Endometrial microvascular endothelial cells (primary cell): ENCODE results near the gene WDR48. TPM values are rescaled to one million over a fixed set of nuclear protein-coding genes. Genes with fewer than 3 reads are reported as not detected.

Source experiments
- in situ Hi-C: cut with HindIII; loops from 2 replicates; pipeline ENCODE4 v1.10.0; 2017; ENCODE audit warnings: low sequenced_read_pairs, low pct_unique_long_range_greater_than_20kb; ENCODE audit errors: inconsistent ontology term
- total RNA-seq: library from RNA; depleted of rRNA; stranded (reverse); fragments of >200 nt; gene quantifications from one replicate; pipeline ENCODE4 v1.2.3, GENCODE V29; 2015; ENCODE audit errors: inconsistent ontology term

The WDR48 gene
- total RNA-seq, 1 donor from 2014 or later, result 14.8 TPM

GRCh38 chr3:39099242-39099641 lies 47.4 kb downstream of the WDR48 start:
- in situ Hi-C loops, result no loop called here

GRCh38 chr3:39099738-39100499 lies 48.1 kb downstream of the WDR48 start:
- in situ Hi-C loops, result no loop called here

- in situ Hi-C loops, result no loop called here
These were observed 48.7 kb downstream of the WDR48 start for GRCh38 chr3:39100500-39100886.

- in situ Hi-C loops, result no loop called here
These were observed 49.3 kb downstream of the WDR48 start for GRCh38 chr3:39101022-39101689.

- in situ Hi-C loops, result no loop called here
These were observed 50.9 kb downstream of the WDR48 start for GRCh38 chr3:39102504-39103323.

GRCh38 chr3:39103324-39103693 lies 51.5 kb downstream of the WDR48 start:
- in situ Hi-C loops, result no loop called here

GRCh38 chr3:39103791-39104552 lies 52.2 kb downstream of the WDR48 start:
- in situ Hi-C loops, result no loop called here

- in situ Hi-C loops, result no loop called here
These were observed 53.3 kb downstream of the WDR48 start for GRCh38 chr3:39104961-39105686.

GRCh38 chr3:39105687-39106063 lies 53.9 kb downstream of the WDR48 start:
- in situ Hi-C loops, result no loop called here

- in situ Hi-C loops, result no loop called here
These were observed 54.5 kb downstream of the WDR48 start for GRCh38 chr3:39106281-39106811.

- in situ Hi-C loops, result no loop called here
These were observed 55.1 kb downstream of the WDR48 start for GRCh38 chr3:39106851-39107387.

GRCh38 chr3:39107388-39108199 lies 55.8 kb downstream of the WDR48 start, which contains the start of the genes GORASP1 and TTC21A:
Gene GORASP1, minus strand, starts transcription at chr3:39107627. Its CDS starts 86 bp downstream, at chr3:39107541.
Gene TTC21A, plus strand, starts transcription at chr3:39107680. Its CDS starts 158 bp downstream, at chr3:39107838.
- in situ Hi-C loops, result no loop called here

GRCh38 chr3:39108200-39108710 lies 56.4 kb downstream of the WDR48 start:
- in situ Hi-C loops, result no loop called here

- in situ Hi-C loops, result no loop called here
These were observed 57.3 kb downstream of the WDR48 start for GRCh38 chr3:39109086-39109485.

GRCh38 chr3:39110041-39110639 lies 58.3 kb downstream of the WDR48 start:
- in situ Hi-C loops, result no loop called here

- in situ Hi-C loops, result no loop called here
These were observed 60.3 kb downstream of the WDR48 start for GRCh38 chr3:39112113-39112512.
